K562 (cell line): ENCODE data around the gene ACP1. TPM values are rescaled to one million over a fixed set of nuclear protein-coding genes. Genes with fewer than 3 reads are reported as not detected.

ENCODE experiments used
- ATAC-seq: fragments of 200-7000 bp; cut with Tn5 transposase; 3 replicates; pipeline ENCODE4 v1.9.1; 2020; ENCODE audit warnings: moderate library complexity
- BruUV-seq: library from RNA; stranded (reverse); fragments of 400-500 nt; replicated peaks from 2 replicates; lab custom pipeline; 2021; lab: Mats Ljungman, UMichigan
- CTCF ChIA-PET: fragments of 300-600 bp; formaldehyde crosslinking; extraction: SDS; loops from one replicate; lab custom pipeline; 2021; ENCODE audit warnings: low intra/inter-chr PET ratio; lab: Yijun Ruan, JAX
- POLR2A ChIA-PET: fragments of 300-600, 350-650 bp; sonication (Branson Sonifier 250); formaldehyde crosslinking; extraction: SDS; loops from one replicate; lab custom pipeline; 2021; ENCODE audit warnings: antibody characterized with exemption, inconsistent platforms; lab: Yijun Ruan, JAX
- DNase-seq, 4 experiments: peaks; one replicate each; pipeline versions ENCODE4 v3.0.0 to v3.0.0-alpha.2; 2011 to 2018; ENCODE audit warnings: low spot score in 3 of 4, mixed read lengths in 3 of 4; ENCODE audit errors: extremely low read depth in 1 of 4
- FAIRE-seq: peaks from 2 replicates; lab custom pipeline; 2011; peaks lifted over from hg19 to GRCh38; lab: Jason Lieb, UNC
- H2AFZ ChIP-seq: 2 replicates; pipeline ENCODE4 v1.6.0; 2011; ENCODE audit warnings: low read depth, low read length, control low read depth, inconsistent platforms
- H3K27ac ChIP-seq: fragments of 200-600 bp; 3 replicates; pipeline ENCODE4 v1.8.0; 2011; ENCODE audit warnings: low read depth, mild to moderate bottlenecking, control low read depth, inconsistent platforms, low read length, moderate library complexity, mixed read lengths; ENCODE audit errors: extremely low read depth
- H3K27me3 ChIP-seq, 2 experiments: fragments of 300-600 bp in 1 of 2; 2 replicates in 1 of 2; 3 replicates in 1 of 2; pipeline versions ENCODE4 v1.6.0 to v1.8.0; 2011; ENCODE audit warnings: inconsistent platforms in 2 of 2, low read length in 2 of 2, mild to moderate bottlenecking in 1 of 2, mixed read lengths in 1 of 2, moderate library complexity in 1 of 2; ENCODE audit not compliant: control insufficient read depth in 2 of 2, insufficient read depth in 2 of 2
- H3K36me3 ChIP-seq: fragments of 300-600 bp; 3 replicates; pipeline ENCODE4 v1.8.0; 2011; ENCODE audit warnings: mild to moderate bottlenecking, low read length, inconsistent platforms; ENCODE audit not compliant: control insufficient read depth, insufficient read depth
- H3K4me1 ChIP-seq, 2 experiments: fragments of 200-600 bp in 1 of 2; replicated peaks in 1 of 2; 2 replicates in 1 of 2; 3 replicates in 1 of 2; pipeline versions ENCODE4 v1.5.1 to v1.8.0; 2011; ENCODE audit warnings: inconsistent platforms in 2 of 2, low read length in 2 of 2, mild to moderate bottlenecking in 1 of 2, mixed read lengths in 1 of 2, moderate library complexity in 1 of 2; ENCODE audit not compliant: control insufficient read depth in 2 of 2, insufficient read depth in 2 of 2
- H3K4me2 ChIP-seq: 2 replicates; pipeline ENCODE4 v1.6.1; 2011; ENCODE audit warnings: low read length, control low read depth, inconsistent platforms, mixed read lengths; ENCODE audit not compliant: insufficient read depth
- H3K4me3 ChIP-seq: fragments of 200-600 bp; sonication (generic), shearing (Covaris generic); 2 replicates; pipeline ENCODE4 v1.5.1; 2016; ENCODE audit warnings: control low read depth, inconsistent platforms
- H3K79me2 ChIP-seq: fragments of 200-600 bp; 3 replicates; pipeline ENCODE4 v1.8.0; 2011; ENCODE audit warnings: low read length, inconsistent platforms; ENCODE audit not compliant: control insufficient read depth, insufficient read depth
- H3K9ac ChIP-seq, 2 experiments: 2 replicates each; pipeline versions ENCODE4 v1.6.0 to v1.6.1; 2011; ENCODE audit warnings: low read depth in 2 of 2, low read length in 2 of 2, control low read depth in 1 of 2, inconsistent platforms in 1 of 2, mild to moderate bottlenecking in 1 of 2, mixed read lengths in 1 of 2; ENCODE audit not compliant: insufficient read depth in 1 of 2
- H3K9me1 ChIP-seq: one replicate; pipeline ENCODE4 v1.6.0; 2011; ENCODE audit warnings: inconsistent platforms, mild to moderate bottlenecking, low read length, moderate library complexity; ENCODE audit not compliant: control insufficient read depth, insufficient read depth
- H3K9me3 ChIP-seq: replicated peaks from 2 replicates; pipeline ENCODE4 v1.5.1; 2011; ENCODE audit warnings: low read depth, low read length, inconsistent platforms; ENCODE audit not compliant: control insufficient read depth, insufficient read depth
- H4K20me1 ChIP-seq: replicated peaks from 2 replicates; pipeline ENCODE4 v1.6.1; 2011; ENCODE audit warnings: low read length, inconsistent platforms, mixed read lengths; ENCODE audit not compliant: control insufficient read depth, insufficient read depth
- CHD4 ChIP-seq: fragments of 200-600 bp; sonication (generic); IDR thresholded peaks from 3 replicates; pipeline ENCODE4 v1.6.1; 2012; ENCODE audit warnings: low read depth, mild to moderate bottlenecking, mixed read lengths, low read length, inconsistent platforms; ENCODE audit not compliant: insufficient read depth, insufficient replicate concordance, poor library complexity, severe bottlenecking
- CREB3 ChIP-seq: fragments of 450-650 bp; conservative IDR thresholded peaks from 2 replicates; pipeline ENCODE4 v1.6.1; 2016; ENCODE audit warnings: missing genetic modification characterization, low read depth, mild to moderate bottlenecking, missing compliant biosample characterization, moderate library complexity
- E2F1 ChIP-seq: sonication (generic); formaldehyde crosslinking; IDR thresholded peaks from 2 replicates; pipeline ENCODE4 v1.8.1; 2023; ENCODE audit warnings: mild to moderate bottlenecking, missing genetic modification reagents, moderate library complexity
- MBD2 ChIP-seq: sonication (generic); IDR thresholded peaks from 2 replicates; pipeline ENCODE4 v1.6.1; 2016; ENCODE audit warnings: low read depth, borderline replicate concordance
- MEIS2 ChIP-seq: fragments of 450-650 bp; IDR thresholded peaks from 2 replicates; pipeline ENCODE4 v1.6.1; 2014; ENCODE audit warnings: mild to moderate bottlenecking; ENCODE audit not compliant: partially characterized antibody
- NCOA4 ChIP-seq: fragments of 450-650 bp; IDR thresholded peaks from 2 replicates; pipeline ENCODE4 v1.6.1; 2018; ENCODE audit warnings: mild to moderate bottlenecking; ENCODE audit not compliant: partially characterized antibody
- WHSC1 ChIP-seq: IDR thresholded peaks from one replicate; pipeline ENCODE4 v1.6.1; 2012; ENCODE audit warnings: low read length, control low read depth, inconsistent platforms
- YY1 ChIP-seq, 3 experiments: IDR thresholded peaks; 2 replicates each; pipeline ENCODE4 v1.6.1; 2011; ENCODE audit warnings: low read length in 2 of 3, mild to moderate bottlenecking in 2 of 3, moderate library complexity in 2 of 3, borderline replicate concordance in 1 of 3, control low read depth in 1 of 3, low read depth in 1 of 3; ENCODE audit not compliant: insufficient read depth in 3 of 3, insufficient replicate concordance in 2 of 3, control insufficient read depth in 1 of 3, insufficient read length in 1 of 3; ENCODE audit errors: extremely low read depth in 1 of 3
- ZBTB1 ChIP-seq: sonication (generic); formaldehyde crosslinking; IDR thresholded peaks from 2 replicates; pipeline ENCODE4 v1.8.1; 2023; ENCODE audit warnings: missing genetic modification reagents, low read depth, mild to moderate bottlenecking, borderline replicate concordance
- ZNF384 ChIP-seq: IDR thresholded peaks from 2 replicates; pipeline ENCODE4 v1.6.1; 2012; ENCODE audit warnings: low read depth, low read length, improper control_type of control experiment
- ZNF507 ChIP-seq: conservative IDR thresholded peaks from 2 replicates; pipeline ENCODE4 v1.6.1; 2017; ENCODE audit warnings: missing genetic modification characterization, missing compliant biosample characterization
- WGBS: fragments of 100-300 bp; shearing (Covaris generic); methylation state at CpG from one replicate; pipeline ENCODE4 v1.1.6; 2016; ENCODE audit warnings: low coverage, mixed read lengths; ENCODE audit not compliant: insufficient coverage; ENCODE audit errors: missing lambda C conversion rate; 5-methylcytosine and 5-hydroxymethylcytosine counted together
- in situ Hi-C: fragments of 300-500 bp; cut with MboI; formaldehyde crosslinking; loops from 4 replicates; pipeline ENCODE4 v1.15.0; 2018; ENCODE audit warnings: inconsistent platforms, mixed read lengths
- intact Hi-C: fragments of 100-400 bp; cut with micrococcal nuclease; formaldehyde crosslinking; loops from 2 replicates; pipeline ENCODE4 v1.14.2; 2022
- polyA plus RNA-seq, 8 experiments: library from polyadenylated mRNA; depleted of rRNA in 4 of 8; stranded (reverse) in 5 of 8; unstranded in 3 of 8; fragments of >200 nt; fragmentation: Nextera tagmentation in 2 of 8; fragmentation: Illumina TruSeq in 1 of 8; extraction: Ambion mirVana in 2 of 8; extraction: Trizol in 1 of 8; gene quantifications; 2 replicates each; pipeline versions ENCODE4 v1.2.1 to v1.2.3, GENCODE V29; 2011 to 2014; ENCODE audit warnings: inconsistent platforms in 1 of 8, missing spikeins in 1 of 8
- total RNA-seq, 7 experiments: library from RNA; depleted of rRNA in 6 of 7; stranded (reverse); fragments of >200 nt in 6 of 7; fragmentation: Illumina TruSeq in 2 of 7; extraction: Trizol in 2 of 7; gene quantifications; 2 replicates each; pipeline versions ENCODE4 v1.2.1 to v1.2.3, GENCODE V29; 2011 to 2021; ENCODE audit warnings: low replicate concordance in 1 of 7

ACP1 gene
- total and polyA plus RNA-seq, 9 of the 15 experiments (the other 6 are each of a cell fraction or from before 2014, with no cell fraction given): 139 to 493 (median 189) TPM

GRCh38 chr2:314561-315336, 50.0 kb downstream of the ACP1 start:
- Histone ChIP-seq H3K4me1 (peaks cover 0 to 19% of the 10 kb centered on the region in 2 experiments; a peak in 1 of 5 replicates), H3K4me2 (no peak overlapping the region), H3K27me3 (peaks cover 19 to 56% of the 10 kb centered on the region in 2 experiments; a peak in 3 of 5 replicates), H3K9me3 (no peaks in the 10 kb centered on the region), H4K20me1 (no peaks in the 10 kb centered on the region), H3K9ac (no peak overlapping the region), H3K36me3 (no peaks in the 10 kb centered on the region), H3K79me2 (no peaks in the 10 kb centered on the region), H2AFZ (no peak overlapping the region), H3K9me1 (no peaks in the 10 kb centered on the region), H3K4me3 (no peak overlapping the region), H3K27ac (no peak overlapping the region)
- FAIRE-seq (no peak), ATAC-seq (no peak), DNase-seq (no peak)
- in situ Hi-C loops (no loop called here), intact Hi-C loops (no loop called here)
- CTCF ChIA-PET: no interaction called here
- POLR2A ChIA-PET: no interaction called here
- TF ChIP-seq ZNF507 (tag) (no peak), NCOA4 (no peak), ZBTB1 (no peak), E2F1 (CRISPR knock-in tag) (no peak), CHD4 (no peak), CREB3 (no peak), MEIS2 (no peak), ZNF384 (no peak), WHSC1 (no peak), YY1 (IDR thresholded peaks at IDR 0.05; ENCODE audit: borderline replicate concordance in 1 of 3, control insufficient read depth in 1 of 3, extremely low read depth in 1 of 3, insufficient read depth in 3 of 3, insufficient read length in 1 of 3, insufficient replicate concordance in 2 of 3, low read depth in 1 of 3, low read length in 2 of 3) (no peak), MBD2 (no peak)
- WGBS: 4% methylated on average over 40 of the region's 56 CpGs
- BruUV-seq: no TSS peak
